WI38 (cell line): ENCODE measurements around the gene YAP1.

ENCODE experiments used
- H3K4me3 ChIP-seq: 2 replicates; pipeline ENCODE4 v1.5.1; 2011; ENCODE audit warnings: low read depth, mild to moderate bottlenecking, control low read depth, low read length
- TF ChIP-seq, protein P1 (sequence below): IDR thresholded peaks from 2 replicates; pipeline ENCODE4 v1.5.1; 2012; ENCODE audit warnings: low read depth, mild to moderate bottlenecking, control low read depth, low read length

YAP1 gene

GRCh38 chr11:102188488-102188887 lies 78.2 kb downstream of the YAP1 start:
- no peak overlapping the region for H3K4me3 ChIP-seq
- TF ChIP-seq, protein P1, sequence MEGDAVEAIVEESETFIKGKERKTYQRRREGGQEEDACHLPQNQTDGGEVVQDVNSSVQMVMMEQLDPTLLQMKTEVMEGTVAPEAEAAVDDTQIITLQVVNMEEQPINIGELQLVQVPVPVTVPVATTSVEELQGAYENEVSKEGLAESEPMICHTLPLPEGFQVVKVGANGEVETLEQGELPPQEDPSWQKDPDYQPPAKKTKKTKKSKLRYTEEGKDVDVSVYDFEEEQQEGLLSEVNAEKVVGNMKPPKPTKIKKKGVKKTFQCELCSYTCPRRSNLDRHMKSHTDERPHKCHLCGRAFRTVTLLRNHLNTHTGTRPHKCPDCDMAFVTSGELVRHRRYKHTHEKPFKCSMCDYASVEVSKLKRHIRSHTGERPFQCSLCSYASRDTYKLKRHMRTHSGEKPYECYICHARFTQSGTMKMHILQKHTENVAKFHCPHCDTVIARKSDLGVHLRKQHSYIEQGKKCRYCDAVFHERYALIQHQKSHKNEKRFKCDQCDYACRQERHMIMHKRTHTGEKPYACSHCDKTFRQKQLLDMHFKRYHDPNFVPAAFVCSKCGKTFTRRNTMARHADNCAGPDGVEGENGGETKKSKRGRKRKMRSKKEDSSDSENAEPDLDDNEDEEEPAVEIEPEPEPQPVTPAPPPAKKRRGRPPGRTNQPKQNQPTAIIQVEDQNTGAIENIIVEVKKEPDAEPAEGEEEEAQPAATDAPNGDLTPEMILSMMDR = no peak

DNA sequence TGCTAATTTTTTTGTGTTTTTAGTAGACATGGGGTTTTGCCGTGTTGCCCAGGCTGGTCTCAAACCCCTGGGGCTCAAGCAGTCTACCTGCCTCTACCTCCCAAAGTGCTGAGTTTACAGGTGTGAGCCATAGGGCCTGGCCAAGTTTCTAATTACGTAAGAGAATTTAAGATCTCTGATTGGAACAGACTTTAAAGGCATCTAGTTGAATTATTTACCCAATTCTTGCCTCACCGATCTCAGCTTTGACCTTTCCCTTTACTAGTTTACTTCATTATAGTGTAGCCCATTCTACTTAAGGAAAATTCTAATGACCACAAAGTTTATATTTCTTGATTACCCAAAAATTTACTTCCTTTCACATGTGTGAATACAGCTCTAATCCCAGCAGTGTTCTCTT lies 81.6 kb downstream of the YAP1 start:
- no peak overlapping the region for H3K4me3 ChIP-seq

DNA sequence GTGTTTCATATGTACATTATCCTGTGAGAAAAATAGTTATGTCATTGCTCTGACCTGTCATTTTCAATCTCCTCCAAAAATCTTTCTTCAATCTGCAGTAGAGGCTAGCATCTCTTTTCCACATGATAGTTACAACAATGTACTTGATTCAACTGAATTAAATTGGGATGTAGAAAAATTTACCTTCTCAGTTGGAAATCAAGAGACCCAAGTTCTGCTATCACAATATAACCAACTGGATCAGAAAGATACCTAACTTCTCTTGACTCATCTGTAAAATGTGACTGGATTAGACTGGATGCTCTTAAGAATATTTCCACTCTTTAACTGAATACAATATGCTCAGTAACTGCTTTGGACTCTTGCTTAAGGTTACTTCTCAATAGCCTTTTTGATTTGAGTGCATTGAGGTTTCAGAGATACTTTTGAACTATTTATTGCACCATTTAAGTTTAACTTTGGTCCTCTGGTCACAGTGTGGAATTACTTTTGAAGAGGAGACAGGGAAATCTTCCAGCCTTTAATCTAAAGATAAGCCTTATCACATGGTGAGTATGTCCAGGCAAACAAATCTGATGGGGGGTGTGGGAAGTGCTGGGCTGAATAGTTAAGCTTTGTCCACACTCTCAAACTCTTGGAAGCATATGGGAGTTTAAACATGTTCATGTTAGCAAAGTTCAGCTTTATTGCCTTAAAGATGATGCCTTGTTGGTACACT lies 82.3 kb downstream of the YAP1 start:
- no peak overlapping the region for H3K4me3 ChIP-seq
- TF ChIP-seq, protein P1 = no peak

More for the DNA sequence above, 81.6 kb downstream of the YAP1 start:
- TF ChIP-seq, protein P1 = no peak

GRCh38 chr11:102194257-102194656 lies 84.0 kb downstream of the YAP1 start:
- H3K4me3 ChIP-seq = no peak overlapping the region
- TF ChIP-seq, protein P1 = no peak

GRCh38 chr11:102194990-102195389 lies 84.7 kb downstream of the YAP1 start:
- TF ChIP-seq, protein P1 = no peak
- no peak overlapping the region for H3K4me3 ChIP-seq

DNA sequence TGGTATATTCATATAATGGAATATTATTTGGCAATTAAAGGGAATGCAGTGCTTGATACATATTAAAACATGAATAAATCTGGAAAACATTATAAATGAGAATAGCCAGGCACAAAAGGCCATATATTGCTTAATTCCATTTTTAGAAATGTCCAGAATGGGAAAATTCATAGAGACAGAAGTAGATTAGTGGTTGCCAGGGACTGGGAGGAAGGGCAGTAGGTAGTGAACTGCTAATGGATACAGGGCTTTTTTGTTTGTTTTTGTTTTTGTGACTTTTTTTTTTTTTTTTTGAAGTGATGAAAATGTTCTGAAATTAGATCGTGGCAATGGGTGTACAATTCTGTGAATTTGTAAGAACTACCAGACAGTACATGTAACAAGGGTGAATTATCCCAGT lies 86.1 kb downstream of the YAP1 start:
- H3K4me3 ChIP-seq = no peak overlapping the region
- TF ChIP-seq, protein P1 = no peak

GRCh38 chr11:102196816-102197215 lies 86.6 kb downstream of the YAP1 start:
- TF ChIP-seq, protein P1 = no peak
- H3K4me3 ChIP-seq = no peak overlapping the region
